PC-9 (cell line): Measurements from ENCODE around the gene MMP17.

Source experiments
- CTCF ChIP-seq: fragments of 200-600 bp; sonication (generic); conservative IDR thresholded peaks from 2 replicates; pipeline ENCODE4 v1.6.1; 2017; ENCODE audit warnings: mixed run types, antibody characterized with exemption, mild to moderate bottlenecking, moderate library complexity
- EZH2 ChIP-seq: fragments of 200-600 bp; sonication (generic); IDR thresholded peaks from 2 replicates; pipeline ENCODE4 v1.8.0; 2017; ENCODE audit warnings: antibody characterized with exemption, low read depth

- TF ChIP-seq CTCF (no peak), EZH2 (no peak)
These were observed 24.5 kb downstream of the MMP17 start for GRCh38 chr12:131852551-131853299.
